DND-41 (cell line): ENCODE data around the gene NXPE4.
"Not testable (repeated sequence)": the region's sequence is repeated elsewhere in the genome, so short reads cannot be mapped to it uniquely, and the experiment has no call there.

Experiments
- ATAC-seq: fragments of 200-7000 bp; cut with Tn5 transposase; 3 replicates; pipeline ENCODE4 v1.9.1; 2021; ENCODE audit warnings: low read depth; ENCODE audit not compliant: insufficient read depth
- DNase-seq: peaks from one replicate; pipeline ENCODE4 v3.0.0-alpha.2; 2020
- H2AFZ ChIP-seq: 2 replicates; pipeline ENCODE4 v1.6.0; 2012; ENCODE audit warnings: low read depth, low read length
- H3K27ac ChIP-seq: 2 replicates; pipeline ENCODE4 v1.5.1; 2012; ENCODE audit warnings: low read length, inconsistent platforms
- H3K27me3 ChIP-seq: fragments of 200-600 bp; sonication (generic); 2 replicates; pipeline ENCODE4 v1.6.0; 2012; ENCODE audit warnings: low read length, mild to moderate bottlenecking, inconsistent platforms; ENCODE audit not compliant: insufficient read depth, poor library complexity
- H3K36me3 ChIP-seq: 2 replicates; pipeline ENCODE4 v1.5.1; 2012; ENCODE audit warnings: low read length, inconsistent platforms; ENCODE audit not compliant: insufficient read depth
- H3K4me1 ChIP-seq: 2 replicates; pipeline ENCODE4 v1.5.1; 2012; ENCODE audit warnings: mild to moderate bottlenecking, low read length; ENCODE audit not compliant: insufficient read depth
- H3K4me2 ChIP-seq: 2 replicates; pipeline ENCODE4 v1.6.0; 2012; ENCODE audit warnings: mild to moderate bottlenecking, moderate library complexity, low read length, inconsistent platforms; ENCODE audit not compliant: insufficient read depth
- H3K4me3 ChIP-seq, 2 experiments: fragments of 200-600 bp in 1 of 2; shearing (Covaris generic) in 1 of 2; 2 replicates each; pipeline ENCODE4 v1.5.1; 2012 to 2016; ENCODE audit warnings: inconsistent platforms in 2 of 2, low read length in 2 of 2, mild to moderate bottlenecking in 2 of 2, low read depth in 1 of 2, moderate library complexity in 1 of 2
- H3K79me2 ChIP-seq: 2 replicates; pipeline ENCODE4 v1.6.0; 2012; ENCODE audit warnings: low read length, inconsistent platforms; ENCODE audit not compliant: insufficient read depth
- H3K9ac ChIP-seq: 2 replicates; pipeline ENCODE4 v1.6.0; 2012; ENCODE audit warnings: low read depth, mild to moderate bottlenecking, inconsistent platforms, low read length, moderate library complexity
- H3K9me3 ChIP-seq: 2 replicates; pipeline ENCODE4 v1.5.1; 2012; ENCODE audit warnings: low read length, moderate library complexity, mild to moderate bottlenecking, inconsistent platforms; ENCODE audit not compliant: insufficient read depth, severe bottlenecking
- H4K20me1 ChIP-seq: 2 replicates; pipeline ENCODE4 v1.6.0; 2012; ENCODE audit warnings: low read length; ENCODE audit not compliant: insufficient read depth
- EZH2 ChIP-seq: IDR thresholded peaks from 3 replicates; pipeline ENCODE4 v1.6.1; 2012; ENCODE audit warnings: borderline replicate concordance, low read depth, mild to moderate bottlenecking, moderate library complexity, low read length, inconsistent platforms; ENCODE audit not compliant: severe bottlenecking
- TF ChIP-seq, protein P1 (sequence below): IDR thresholded peaks from 2 replicates; pipeline ENCODE4 v1.5.1; 2012; ENCODE audit warnings: borderline replicate concordance, low read length, moderate library complexity, mild to moderate bottlenecking; ENCODE audit not compliant: poor library complexity, severe bottlenecking; ENCODE audit errors: extremely low read depth

The NXPE4 gene

DNA sequence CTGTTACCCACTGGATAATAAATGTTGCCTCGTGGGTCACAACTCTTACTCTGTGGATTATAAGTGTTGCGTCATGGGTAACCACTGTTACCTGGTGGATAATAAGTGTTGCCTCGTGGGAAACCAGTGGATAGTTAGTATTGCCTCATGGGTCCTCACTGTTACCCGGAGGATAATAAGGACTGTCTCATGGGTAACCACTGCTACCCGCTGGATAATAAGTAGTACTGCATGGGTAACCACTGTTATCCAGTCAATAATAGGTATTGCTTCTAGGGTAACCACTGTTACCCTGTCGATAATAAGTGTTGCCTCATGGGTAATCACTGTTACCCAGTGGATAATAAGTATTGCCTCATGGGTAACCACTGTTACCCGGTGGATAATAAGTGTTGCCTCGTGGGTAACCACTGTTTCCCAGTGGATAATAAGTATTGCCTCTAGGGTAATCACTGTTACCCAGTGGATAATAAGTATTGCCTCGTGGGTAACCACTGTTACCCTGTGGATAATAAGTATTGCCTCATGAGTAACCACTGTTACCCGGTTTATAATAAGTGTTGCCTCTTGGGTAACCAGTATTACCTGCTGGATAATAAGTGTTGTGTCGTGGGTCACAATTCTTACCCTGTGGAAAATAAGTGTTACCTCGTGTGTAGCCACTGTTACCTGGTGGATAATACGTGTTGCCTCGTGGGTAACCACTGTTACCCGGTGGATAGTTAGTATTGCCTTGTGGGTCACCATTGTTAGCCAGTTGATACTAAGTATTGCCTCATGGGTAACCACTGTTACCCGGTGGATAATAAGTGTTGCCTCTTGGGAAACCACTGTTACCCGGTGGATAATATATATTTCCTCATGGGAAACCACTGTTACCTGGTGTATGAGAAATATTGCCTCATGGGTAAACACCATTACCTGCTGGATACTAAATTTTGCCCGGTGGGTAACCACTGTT, 15.7 kb upstream of the NXPE4 start:
- no peak overlapping the region for H3K4me2 ChIP-seq
- no peaks in the 10 kb centered on the region for H3K27me3 ChIP-seq
- no peaks in the 10 kb centered on the region for H3K79me2 ChIP-seq
- no peak overlapping the region for H3K4me3 ChIP-seq
- H3K36me3 ChIP-seq = no peaks in the 10 kb centered on the region
- H3K4me1 ChIP-seq = no peaks in the 10 kb centered on the region
- no peak overlapping the region for H2AFZ ChIP-seq
- TF ChIP-seq, protein P1, sequence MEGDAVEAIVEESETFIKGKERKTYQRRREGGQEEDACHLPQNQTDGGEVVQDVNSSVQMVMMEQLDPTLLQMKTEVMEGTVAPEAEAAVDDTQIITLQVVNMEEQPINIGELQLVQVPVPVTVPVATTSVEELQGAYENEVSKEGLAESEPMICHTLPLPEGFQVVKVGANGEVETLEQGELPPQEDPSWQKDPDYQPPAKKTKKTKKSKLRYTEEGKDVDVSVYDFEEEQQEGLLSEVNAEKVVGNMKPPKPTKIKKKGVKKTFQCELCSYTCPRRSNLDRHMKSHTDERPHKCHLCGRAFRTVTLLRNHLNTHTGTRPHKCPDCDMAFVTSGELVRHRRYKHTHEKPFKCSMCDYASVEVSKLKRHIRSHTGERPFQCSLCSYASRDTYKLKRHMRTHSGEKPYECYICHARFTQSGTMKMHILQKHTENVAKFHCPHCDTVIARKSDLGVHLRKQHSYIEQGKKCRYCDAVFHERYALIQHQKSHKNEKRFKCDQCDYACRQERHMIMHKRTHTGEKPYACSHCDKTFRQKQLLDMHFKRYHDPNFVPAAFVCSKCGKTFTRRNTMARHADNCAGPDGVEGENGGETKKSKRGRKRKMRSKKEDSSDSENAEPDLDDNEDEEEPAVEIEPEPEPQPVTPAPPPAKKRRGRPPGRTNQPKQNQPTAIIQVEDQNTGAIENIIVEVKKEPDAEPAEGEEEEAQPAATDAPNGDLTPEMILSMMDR = no peak
- no peak for TF ChIP-seq EZH2
- DNase-seq (no peak), ATAC-seq (no peak)
- no peak overlapping the region for H3K27ac ChIP-seq
- no peak overlapping the region for H3K9ac ChIP-seq
- peaks cover 60% of the 10 kb centered on the region for H3K9me3 ChIP-seq
- H4K20me1 ChIP-seq = no peaks in the 10 kb centered on the region

DNA sequence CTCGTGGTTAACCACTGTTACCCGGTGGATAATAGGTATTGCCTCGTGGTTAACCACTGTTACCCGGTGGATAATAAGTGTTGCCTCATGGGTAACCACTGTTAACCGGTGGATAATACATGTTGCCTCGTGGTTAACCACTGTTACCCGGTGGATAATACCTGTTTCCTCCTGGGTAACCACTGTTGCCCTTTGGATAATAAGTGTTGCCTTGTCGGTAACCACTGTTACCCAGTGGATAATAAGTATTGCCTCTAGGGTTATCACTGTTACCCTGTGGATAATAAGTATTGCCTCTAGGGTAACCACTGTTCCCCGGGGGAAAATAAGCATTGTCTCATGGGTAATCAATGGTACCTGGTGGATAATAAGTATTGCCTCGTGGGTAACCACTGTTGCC, 15.0 kb upstream of the NXPE4 start:
- no peaks in the 10 kb centered on the region for H3K4me1 ChIP-seq
- ATAC-seq (no peak), DNase-seq (no peak)
- H3K36me3 ChIP-seq = no peaks in the 10 kb centered on the region
- no peak overlapping the region for H2AFZ ChIP-seq
- no peaks in the 10 kb centered on the region for H3K79me2 ChIP-seq
- peaks cover 58% of the 10 kb centered on the region for H3K9me3 ChIP-seq
- H3K4me3 ChIP-seq = no peak overlapping the region
- TF ChIP-seq, protein P1 = no peak
- no peak for TF ChIP-seq EZH2
- H3K9ac ChIP-seq = no peak overlapping the region
- no peaks in the 10 kb centered on the region for H3K27me3 ChIP-seq
- H3K4me2 ChIP-seq = no peak overlapping the region
- no peak overlapping the region for H3K27ac ChIP-seq
- H4K20me1 ChIP-seq = no peaks in the 10 kb centered on the region

DNA sequence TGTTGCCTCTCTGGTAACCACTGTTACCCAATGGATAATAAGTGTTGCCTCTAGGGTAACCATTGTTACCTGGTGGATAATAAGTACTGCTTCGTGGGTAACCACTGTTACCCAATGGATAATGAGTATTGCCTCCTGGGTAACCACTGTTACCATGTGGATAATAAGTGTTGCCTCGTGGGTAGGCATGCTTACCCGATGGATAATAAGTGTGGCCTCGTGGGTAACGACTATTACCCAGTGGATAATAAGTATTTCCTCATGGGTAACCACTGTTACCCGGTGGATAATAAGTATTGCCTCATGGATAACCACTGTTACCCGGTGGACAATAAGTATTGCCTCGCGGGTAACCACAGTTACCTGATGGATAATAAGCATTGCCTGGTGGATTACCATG, 13.8 kb upstream of the NXPE4 start:
- Histone ChIP-seq H3K27ac (no peak overlapping the region), H3K27me3 (no peaks in the 10 kb centered on the region), H3K4me1 (no peaks in the 10 kb centered on the region), H4K20me1 (no peaks in the 10 kb centered on the region), H3K9me3 (peaks cover 48% of the 10 kb centered on the region), H2AFZ (no peak overlapping the region), H3K4me3 (no peak overlapping the region), H3K36me3 (no peaks in the 10 kb centered on the region), H3K4me2 (no peak overlapping the region), H3K9ac (no peak overlapping the region), H3K79me2 (no peaks in the 10 kb centered on the region)
- DNase-seq (no peak), ATAC-seq (no peak)
- TF ChIP-seq, protein P1 = no peak
- no peak for TF ChIP-seq EZH2

DNA sequence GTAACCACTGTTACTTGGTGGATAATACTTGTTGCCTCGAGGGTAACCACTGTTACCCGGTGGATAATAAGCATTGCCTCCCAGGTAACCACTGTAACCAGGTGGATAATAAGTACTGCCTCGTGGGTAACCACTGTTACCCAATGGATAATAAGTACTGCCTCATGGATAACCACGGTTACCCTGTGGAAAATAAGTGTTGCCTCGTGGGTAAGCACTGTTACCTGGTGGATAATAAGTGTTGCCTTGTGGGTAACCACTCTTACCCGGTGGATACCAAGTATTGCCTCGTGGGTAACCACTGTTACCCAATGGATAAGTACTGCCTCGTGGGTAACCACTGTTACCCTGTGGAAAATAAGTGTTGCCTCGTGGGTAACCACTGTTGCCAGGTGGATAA, 13.0 kb upstream of the NXPE4 start:
- not testable (repeated sequence) for H3K27me3 ChIP-seq, H3K27ac ChIP-seq, H3K4me2 ChIP-seq, H3K4me3 ChIP-seq, H3K79me2 ChIP-seq, H2AFZ ChIP-seq, H3K4me1 ChIP-seq, ATAC-seq, H3K9ac ChIP-seq, H3K36me3 ChIP-seq, DNase-seq, H4K20me1 ChIP-seq
- peaks cover 41% of the 10 kb centered on the region for H3K9me3 ChIP-seq
